ENCODE results near the gene C5AR1. TPM values are rescaled to one million over a fixed set of nuclear protein-coding genes. Genes with fewer than 3 reads are reported as not detected.
A peak's percentile ranks its signal among the peaks of the same experiment; 100 is the strongest.

Gene C5AR1
- total and polyA plus RNA-seq, 9 of the 15 experiments (the other 6 are each of a cell fraction or from before 2014, with no cell fraction given) = 0.06 to 1.6 (median 0.28) TPM; not detected in 3

- TF ChIP-seq MGA (IDR thresholded peaks at IDR 0.05) = peak; percentile 45; the same call in 1 of the 2 replicates
- TF ChIP-seq KLF13 (tag; IDR thresholded peaks at IDR 0.05; ENCODE audit: borderline replicate concordance, low read depth) = no peak
- no peak for TF ChIP-seq ZFP1 (CRISPR knock-in tag; IDR thresholded peaks at IDR 0.05)
- peak; percentile 44; the same call in 1 of the 2 replicates for TF ChIP-seq ZNF592 (IDR thresholded peaks at IDR 0.05)
- TF ChIP-seq ZNF766 (CRISPR knock-in tag; conservative IDR thresholded peaks at IDR 0.05) = 0 out of 2 replicates have a peak, but pooled peaks have one; percentile 67
- peak; percentile 67 for TF ChIP-seq ZFP36 (IDR thresholded peaks at IDR 0.05; ENCODE audit: low read depth, low read length, partially characterized antibody)
- TF ChIP-seq MCM3 (IDR thresholded peaks at IDR 0.05) = no peak
- no peak for TF ChIP-seq ZBTB9 (CRISPR knock-in tag; IDR thresholded peaks at IDR 0.05)
- peak; percentile 39; the same call in 1 of the 2 replicates for TF ChIP-seq TCF3 (CRISPR knock-in tag; IDR thresholded peaks at IDR 0.05)
- TF ChIP-seq SRSF9 (IDR thresholded peaks at IDR 0.05; ENCODE audit: borderline replicate concordance, low read depth, low read length) = no peak
These were observed 5.6 kb downstream of the C5AR1 start (continued) for GRCh38 chr19:47315125-47315821.

All from K562 (cell line).